Activated T-cell treated with anti-CD3 and anti-CD28 coated beads, Interleukin-2, amount 50 U/mL, for 24 hours (primary cell): ENCODE measurements around the gene ADGRG1.
"Not testable (repeated sequence)": the region's sequence is repeated elsewhere in the genome, so short reads cannot be mapped to it uniquely, and the experiment has no call there.

Source experiments
- DNase-seq: peaks from one replicate; pipeline ENCODE4 v3.0.0-alpha.2; 2020
- H3K27ac Mint-ChIP-seq: 2 replicates; pipeline ENCODE4 v1.8.0; 2020; ENCODE audit warnings: mild to moderate bottlenecking, mixed read lengths
- H3K27me3 Mint-ChIP-seq: 2 replicates; pipeline ENCODE4 v1.8.0; 2020; ENCODE audit warnings: mixed read lengths
- H3K36me3 Mint-ChIP-seq: 2 replicates; pipeline ENCODE4 v1.8.0; 2020; ENCODE audit warnings: low read depth, mixed read lengths
- H3K4me1 Mint-ChIP-seq: 2 replicates; pipeline ENCODE4 v1.8.0; 2020; ENCODE audit warnings: low read depth, mixed read lengths
- H3K4me3 Mint-ChIP-seq: 2 replicates; pipeline ENCODE4 v1.8.0; 2020; ENCODE audit warnings: mild to moderate bottlenecking, moderate library complexity, mixed read lengths
- H3K9me3 Mint-ChIP-seq: 2 replicates; pipeline ENCODE4 v1.8.0; 2020; ENCODE audit warnings: mixed read lengths

The ADGRG1 gene

DNA sequence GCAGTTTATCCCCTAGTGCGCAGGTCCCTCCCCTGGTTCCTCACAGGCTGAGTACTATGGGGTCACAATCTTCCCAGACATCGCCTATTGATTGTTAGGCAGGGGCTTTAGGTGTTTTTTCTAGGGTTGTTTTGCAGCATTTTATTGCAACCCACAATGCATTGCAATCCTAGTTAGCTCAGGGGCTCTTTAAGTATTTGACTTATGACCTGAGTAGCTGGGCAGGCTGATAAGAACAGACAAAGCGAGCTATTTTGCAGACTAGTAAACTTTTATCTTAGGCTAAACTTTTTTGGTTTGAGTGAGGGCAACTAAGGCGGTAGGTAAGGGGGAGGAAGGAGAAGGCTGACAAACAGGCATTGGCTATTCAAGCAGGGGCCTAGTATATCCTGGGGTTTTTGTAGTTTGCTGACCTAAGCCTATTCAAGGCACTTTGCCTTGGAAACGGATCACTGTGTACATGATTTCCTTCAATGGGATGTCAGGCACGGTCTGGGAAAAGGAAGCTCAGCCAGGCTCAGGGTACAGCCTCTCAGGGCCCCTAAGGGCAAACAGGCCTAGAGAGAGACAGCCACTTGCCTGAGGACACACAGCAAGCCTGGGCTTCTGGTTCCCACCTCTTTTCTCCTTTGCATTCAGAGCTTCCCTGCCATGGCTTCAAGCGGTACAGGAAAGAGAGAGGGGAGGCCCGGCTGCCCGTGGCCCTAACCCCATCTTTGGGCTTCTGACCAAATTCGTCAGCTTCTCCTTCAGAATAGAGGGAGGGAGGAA, 72.5 kb downstream of the ADGRG1 start:
- no peak overlapping the region for H3K27ac Mint-ChIP-seq
- DNase-seq: no peak
- H3K9me3 Mint-ChIP-seq: no peaks in the 10 kb centered on the region
- no peaks in the 10 kb centered on the region for H3K27me3 Mint-ChIP-seq
- no peak overlapping the region for H3K4me3 Mint-ChIP-seq
- H3K36me3 Mint-ChIP-seq: no peaks in the 10 kb centered on the region
- no peaks in the 10 kb centered on the region for H3K4me1 Mint-ChIP-seq

DNA sequence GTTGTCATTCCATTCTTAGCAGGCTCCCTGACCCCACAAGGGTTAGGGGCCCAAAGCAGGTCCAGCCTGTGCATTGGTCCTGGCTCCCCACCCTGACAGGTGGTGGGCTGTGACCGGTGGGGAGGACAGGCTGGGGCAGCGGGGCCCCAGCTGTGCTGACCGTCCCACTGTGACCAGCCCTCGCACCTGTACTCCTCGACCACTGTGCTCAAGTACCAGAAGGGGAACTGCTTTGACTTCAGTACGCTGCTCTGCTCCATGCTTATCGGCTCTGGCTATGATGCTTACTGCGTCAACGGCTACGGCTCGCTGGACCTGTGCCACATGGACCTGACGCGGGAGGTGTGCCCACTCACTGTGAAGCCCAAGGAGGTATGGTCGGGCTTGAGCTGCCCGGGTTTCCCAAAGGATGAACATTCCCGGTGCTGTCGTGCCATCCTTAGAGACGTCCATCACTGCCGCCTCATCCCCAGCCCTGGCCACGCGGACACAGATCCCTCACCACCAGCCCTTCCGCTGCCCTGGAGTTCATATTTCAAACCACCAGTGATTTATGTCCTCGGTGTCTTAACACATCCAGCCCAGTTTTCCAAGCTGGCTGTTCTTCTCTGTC, 73.4 kb downstream of the ADGRG1 start:
- DNase-seq: no peak
- Mint-ChIP-seq H3K36me3 (no peaks in the 10 kb centered on the region), H3K4me3 (no peak overlapping the region), H3K4me1 (no peaks in the 10 kb centered on the region), H3K9me3 (no peaks in the 10 kb centered on the region), H3K27me3 (no peaks in the 10 kb centered on the region), H3K27ac (no peak overlapping the region)

DNA sequence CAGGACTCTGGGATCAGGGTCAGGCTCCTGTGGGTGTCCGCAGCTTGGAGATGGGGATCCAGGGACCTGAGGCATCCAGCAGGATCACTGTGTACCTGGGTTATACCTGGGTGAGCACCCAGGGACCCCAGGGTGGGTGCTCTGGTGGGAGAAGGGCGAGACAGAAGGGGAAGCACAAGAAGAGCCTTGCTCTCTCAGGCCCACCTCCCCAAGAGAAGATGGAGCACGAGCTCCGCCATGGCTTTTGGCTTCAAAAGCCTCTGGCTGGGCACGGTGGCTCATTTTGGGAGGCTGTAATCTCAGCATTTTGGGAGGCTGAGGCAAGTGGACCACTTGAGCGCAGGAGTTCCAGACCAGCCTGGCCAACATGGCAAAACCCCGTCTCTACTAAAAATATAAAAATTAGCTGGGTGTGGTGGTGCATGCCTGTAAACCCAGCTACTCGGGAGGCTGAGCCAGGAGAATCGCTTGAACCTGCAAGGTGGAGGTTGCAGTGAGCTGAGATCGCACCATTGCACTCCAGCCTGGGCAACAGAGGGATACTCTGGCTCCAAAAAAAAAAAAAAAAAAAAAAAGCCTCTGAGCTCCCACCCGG, 75.1 kb downstream of the ADGRG1 start:
- no peak for DNase-seq
- H3K36me3 Mint-ChIP-seq: no peaks in the 10 kb centered on the region
- H3K4me1 Mint-ChIP-seq: peaks cover 7% of the 10 kb centered on the region
- H3K27me3 Mint-ChIP-seq: no peaks in the 10 kb centered on the region
- H3K27ac Mint-ChIP-seq: no peak overlapping the region
- no peak overlapping the region for H3K4me3 Mint-ChIP-seq
- no peaks in the 10 kb centered on the region for H3K9me3 Mint-ChIP-seq

DNA sequence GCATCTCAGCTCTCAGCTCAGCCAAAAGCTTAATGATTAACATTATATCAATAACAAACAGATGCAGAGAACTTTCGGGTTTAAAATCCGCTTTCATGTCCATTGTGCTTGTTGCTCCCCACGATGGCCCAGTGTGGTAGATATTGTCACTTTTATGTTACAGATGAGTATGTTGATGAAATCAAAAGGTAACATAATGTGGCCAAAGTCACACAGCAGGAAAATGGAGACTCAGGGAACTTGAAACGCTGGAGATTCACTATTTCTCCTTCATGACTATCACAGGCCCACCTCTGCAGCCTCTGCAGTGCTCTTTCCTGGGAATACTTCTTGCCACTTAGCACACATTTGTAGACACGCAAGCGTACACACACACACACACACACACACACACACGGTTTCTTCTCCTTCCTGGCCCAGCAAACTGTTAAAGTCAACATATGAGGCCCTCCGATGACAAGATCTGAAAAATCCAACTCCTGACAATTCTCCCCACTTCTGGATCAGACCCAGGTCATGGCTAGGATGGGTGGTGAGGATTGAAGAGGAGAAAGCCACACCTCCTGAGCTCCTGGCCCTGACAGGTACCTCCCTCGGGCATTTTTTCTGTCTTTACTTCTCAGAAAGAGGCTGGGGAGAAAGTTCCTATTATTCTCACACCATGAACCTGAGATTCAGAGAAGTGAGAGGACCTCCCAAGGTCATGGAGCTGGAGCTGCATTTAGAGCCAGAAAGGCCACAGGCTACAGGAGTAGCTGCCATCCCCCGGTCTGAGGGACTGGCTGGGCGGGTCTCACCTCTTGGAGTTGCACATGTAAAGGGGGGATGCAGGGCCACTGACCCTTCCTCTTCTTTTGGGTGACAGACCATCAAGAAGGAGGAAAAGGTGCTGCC, 75.8 kb downstream of the ADGRG1 start:
- peaks cover 7% of the 10 kb centered on the region for H3K4me1 Mint-ChIP-seq
- H3K36me3 Mint-ChIP-seq: no peaks in the 10 kb centered on the region
- H3K9me3 Mint-ChIP-seq: no peaks in the 10 kb centered on the region
- no peak for DNase-seq
- no peak overlapping the region for H3K4me3 Mint-ChIP-seq
- H3K27me3 Mint-ChIP-seq: no peaks in the 10 kb centered on the region
- no peak overlapping the region for H3K27ac Mint-ChIP-seq

GRCh38 chr16:57704905-57705852, 76.7 kb downstream of the ADGRG1 start:
- Mint-ChIP-seq H3K36me3 (no peaks in the 10 kb centered on the region), H3K9me3 (no peaks in the 10 kb centered on the region), H3K27me3 (no peaks in the 10 kb centered on the region), H3K27ac (no peak overlapping the region), H3K4me3 (no peak overlapping the region), H3K4me1 (peaks cover 7% of the 10 kb centered on the region)
- no peak for DNase-seq

- Mint-ChIP-seq H3K4me3 (no peak overlapping the region), H3K36me3 (no peaks in the 10 kb centered on the region), H3K27ac (no peak overlapping the region), H3K9me3 (no peaks in the 10 kb centered on the region), H3K27me3 (no peaks in the 10 kb centered on the region), H3K4me1 (peaks cover 7% of the 10 kb centered on the region)
- no peak for DNase-seq
These were observed 78.3 kb downstream of the ADGRG1 start for GRCh38 chr16:57706717-57707116.

DNA sequence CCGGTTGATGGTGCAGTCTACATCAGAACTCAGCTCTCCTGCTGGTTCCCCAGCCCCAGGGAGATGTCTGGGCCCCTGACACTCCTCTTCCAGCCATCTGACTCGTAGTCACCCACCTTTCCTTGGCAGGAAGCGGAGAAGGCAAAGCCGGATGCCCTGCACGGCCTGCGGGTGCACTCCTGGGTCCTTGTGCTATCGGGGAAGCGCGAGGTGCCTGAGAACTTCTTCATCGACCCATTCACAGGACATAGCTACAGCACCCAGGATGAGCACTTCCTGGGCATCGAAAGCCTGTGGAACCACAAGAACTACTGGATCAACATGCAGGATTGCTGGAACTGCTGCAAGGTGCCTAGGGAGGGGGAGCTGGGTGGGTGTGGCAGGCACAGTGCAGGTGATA, 78.9 kb downstream of the ADGRG1 start:
- peaks cover 11% of the 10 kb centered on the region for H3K4me1 Mint-ChIP-seq

GRCh38 chr16:57708168-57708567, 79.7 kb downstream of the ADGRG1 start:
- no peaks in the 10 kb centered on the region for H3K9me3 Mint-ChIP-seq
- no peaks in the 10 kb centered on the region for H3K36me3 Mint-ChIP-seq
- no peak overlapping the region for H3K4me3 Mint-ChIP-seq
- H3K4me1 Mint-ChIP-seq: peaks cover 13% of the 10 kb centered on the region
- H3K27ac Mint-ChIP-seq: no peak overlapping the region
- no peaks in the 10 kb centered on the region for H3K27me3 Mint-ChIP-seq
- DNase-seq: no peak

More for the DNA sequence above, 78.9 kb downstream of the ADGRG1 start:
- H3K27ac Mint-ChIP-seq: no peak overlapping the region
- no peak for DNase-seq
- H3K4me3 Mint-ChIP-seq: no peak overlapping the region
- H3K9me3 Mint-ChIP-seq: no peaks in the 10 kb centered on the region
- H3K27me3 Mint-ChIP-seq: no peaks in the 10 kb centered on the region
- H3K36me3 Mint-ChIP-seq: no peaks in the 10 kb centered on the region

DNA sequence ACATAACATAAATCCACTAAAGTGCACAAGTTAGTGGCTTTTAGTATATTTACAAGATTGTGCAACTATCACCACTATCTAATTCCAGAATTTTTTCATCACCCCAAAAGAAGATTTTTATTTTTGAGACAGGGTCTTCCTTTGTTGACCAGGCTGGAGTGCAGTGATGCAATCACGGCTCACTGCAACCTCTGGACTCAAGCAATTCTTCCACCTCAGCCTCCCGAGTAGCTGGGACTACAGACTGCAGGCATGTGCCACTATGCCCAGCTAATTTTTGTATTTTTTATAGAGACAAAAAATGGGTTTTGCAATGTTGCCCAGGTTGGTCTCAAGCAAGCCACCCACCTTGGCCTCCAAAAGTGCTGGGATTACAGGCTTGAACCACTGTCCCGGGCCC, 81.2 kb downstream of the ADGRG1 start:
- Mint-ChIP-seq H3K36me3 (no peaks in the 10 kb centered on the region), H3K9me3 (no peaks in the 10 kb centered on the region), H3K4me3 (no peak overlapping the region), H3K4me1 (peaks cover 13% of the 10 kb centered on the region), H3K27me3 (no peaks in the 10 kb centered on the region), H3K27ac (no peak overlapping the region)
- no peak for DNase-seq

DNA sequence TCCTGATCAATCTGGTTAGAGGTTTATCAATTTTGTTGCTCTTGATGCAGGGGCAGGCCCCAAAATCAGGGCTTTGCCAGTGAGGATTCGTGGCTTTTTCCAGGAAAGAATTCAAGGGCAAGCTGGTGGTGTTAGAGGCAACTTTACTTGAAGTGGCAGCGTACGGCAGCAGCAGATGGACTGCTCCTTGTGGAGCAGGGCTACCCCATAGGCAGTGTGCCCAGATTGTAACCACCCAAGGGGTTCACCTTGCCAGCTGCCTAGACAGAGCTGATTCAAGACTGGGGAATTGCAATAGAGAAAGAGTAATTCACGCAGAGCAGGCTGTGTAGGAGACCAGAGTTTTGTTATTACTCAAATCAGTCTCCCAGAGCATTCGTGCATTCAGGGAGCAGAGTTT, 82.9 kb downstream of the ADGRG1 start:
- no peak overlapping the region for H3K27ac Mint-ChIP-seq
- H3K9me3 Mint-ChIP-seq: no peaks in the 10 kb centered on the region
- no peak for DNase-seq
- H3K4me1 Mint-ChIP-seq: peaks cover 13% of the 10 kb centered on the region
- H3K4me3 Mint-ChIP-seq: no peak overlapping the region
- no peaks in the 10 kb centered on the region for H3K36me3 Mint-ChIP-seq
- peaks cover 5% of the 10 kb centered on the region for H3K27me3 Mint-ChIP-seq

GRCh38 chr16:57711993-57712392, 83.6 kb downstream of the ADGRG1 start:
- DNase-seq: no peak
- no peak overlapping the region for H3K4me3 Mint-ChIP-seq
- H3K27me3 Mint-ChIP-seq: peaks cover 5% of the 10 kb centered on the region
- no peak overlapping the region for H3K27ac Mint-ChIP-seq
- no peaks in the 10 kb centered on the region for H3K9me3 Mint-ChIP-seq
- H3K36me3 Mint-ChIP-seq: no peaks in the 10 kb centered on the region
- peaks cover 13% of the 10 kb centered on the region for H3K4me1 Mint-ChIP-seq

- H3K27me3 Mint-ChIP-seq, H3K27ac Mint-ChIP-seq, H3K4me3 Mint-ChIP-seq, H3K36me3 Mint-ChIP-seq, H3K9me3 Mint-ChIP-seq, DNase-seq: not testable (repeated sequence)
- peaks cover 13% of the 10 kb centered on the region for H3K4me1 Mint-ChIP-seq
These were observed 84.1 kb downstream of the ADGRG1 start for GRCh38 chr16:57712569-57712968.

DNA sequence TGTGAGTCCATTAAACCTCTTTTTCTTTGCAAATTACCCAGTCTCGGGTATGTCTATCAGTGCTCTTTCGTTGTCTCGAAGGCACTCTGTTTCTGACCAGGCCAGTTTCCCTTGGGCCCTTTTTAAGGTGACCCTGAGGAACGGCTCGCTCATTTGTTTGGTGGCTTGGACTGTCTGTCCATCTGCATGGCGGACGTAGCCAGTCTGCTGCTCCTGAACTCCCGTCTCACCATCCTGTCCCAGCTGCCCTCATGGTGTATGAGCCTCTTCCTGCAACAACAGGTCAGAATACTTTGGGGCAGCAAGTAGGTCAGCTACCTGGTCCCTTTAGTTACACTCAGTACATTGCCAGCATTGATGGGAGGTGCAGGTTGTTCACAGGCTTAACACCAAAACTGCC, 85.2 kb downstream of the ADGRG1 start:
- H3K36me3 Mint-ChIP-seq: no peaks in the 10 kb centered on the region
- peaks cover 5% of the 10 kb centered on the region for H3K27me3 Mint-ChIP-seq
- H3K9me3 Mint-ChIP-seq: no peaks in the 10 kb centered on the region
- no peak for DNase-seq
- peaks cover 6% of the 10 kb centered on the region for H3K4me1 Mint-ChIP-seq
- H3K27ac Mint-ChIP-seq: no peak overlapping the region
- H3K4me3 Mint-ChIP-seq: no peak overlapping the region

DNA sequence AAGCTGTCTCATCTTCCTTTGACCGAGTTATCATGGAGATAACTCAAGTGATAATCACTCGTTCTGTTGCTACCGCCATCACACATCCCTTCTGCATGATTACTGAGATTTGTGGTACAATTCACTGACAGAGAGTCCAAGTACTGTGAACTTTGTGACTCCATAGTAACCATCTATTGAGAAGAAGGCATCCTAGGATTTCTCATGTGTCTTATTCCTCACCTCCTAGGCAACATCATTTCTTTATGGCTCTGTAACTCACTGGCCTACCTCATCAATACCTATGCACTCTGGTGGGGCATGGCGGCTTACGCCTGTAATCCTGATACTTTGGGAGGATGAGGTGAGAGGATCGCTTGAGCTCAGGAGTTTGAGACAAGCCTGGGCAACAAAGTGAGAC, 85.6 kb downstream of the ADGRG1 start:
- peaks cover 6% of the 10 kb centered on the region for H3K4me1 Mint-ChIP-seq
- no peak overlapping the region for H3K4me3 Mint-ChIP-seq
- peaks cover 5% of the 10 kb centered on the region for H3K27me3 Mint-ChIP-seq
- H3K36me3 Mint-ChIP-seq: no peaks in the 10 kb centered on the region
- no peaks in the 10 kb centered on the region for H3K9me3 Mint-ChIP-seq
- H3K27ac Mint-ChIP-seq: no peak overlapping the region
- no peak for DNase-seq
